Nephron progenitor cell (in vitro differentiated cells): Measurements from ENCODE around the gene F2.

Source experiments
- DNase-seq: peaks from one replicate; pipeline ENCODE4 v3.0.0; 2021
- H3K27ac Mint-ChIP-seq: 2 replicates; pipeline ENCODE4 v1.8.0; 2021; ENCODE audit warnings: mild to moderate bottlenecking, moderate library complexity, mixed read lengths
- H3K27me3 Mint-ChIP-seq: 2 replicates; pipeline ENCODE4 v1.8.0; 2021; ENCODE audit warnings: mild to moderate bottlenecking, low read depth, mixed read lengths; ENCODE audit not compliant: poor library complexity
- H3K36me3 Mint-ChIP-seq: 2 replicates; pipeline ENCODE4 v1.8.0; 2021; ENCODE audit warnings: low read depth, mixed read lengths
- H3K4me1 Mint-ChIP-seq: 2 replicates; pipeline ENCODE4 v1.8.0; 2021; ENCODE audit warnings: mixed read lengths
- H3K4me3 Mint-ChIP-seq: 2 replicates; pipeline ENCODE4 v1.8.0; 2021; ENCODE audit warnings: mild to moderate bottlenecking, moderate library complexity, mixed read lengths
- H3K9me3 Mint-ChIP-seq: 2 replicates; pipeline ENCODE4 v1.8.0; 2021; ENCODE audit warnings: mild to moderate bottlenecking, moderate library complexity, mixed read lengths
- CTCF ChIP-seq: fragments of 200-600 bp; sonication (generic); IDR thresholded peaks from 2 replicates; pipeline ENCODE4 v1.5.0; 2021; ENCODE audit warnings: antibody characterized with exemption

Gene F2

GRCh38 chr11:46729110-46730027, 10.4 kb downstream of the F2 start:
- no peaks in the 10 kb centered on the region for H3K27me3 Mint-ChIP-seq
- H3K27ac Mint-ChIP-seq = no peak overlapping the region
- no peaks in the 10 kb centered on the region for H3K9me3 Mint-ChIP-seq
- peaks cover 10% of the 10 kb centered on the region for H3K4me1 Mint-ChIP-seq
- no peak overlapping the region for H3K4me3 Mint-ChIP-seq
- TF ChIP-seq CTCF = no peak
- no peak for DNase-seq
- no peaks in the 10 kb centered on the region for H3K36me3 Mint-ChIP-seq

- no peak for DNase-seq
- Mint-ChIP-seq H3K27ac (no peak overlapping the region), H3K4me3 (no peak overlapping the region), H3K36me3 (no peaks in the 10 kb centered on the region), H3K4me1 (no peaks in the 10 kb centered on the region), H3K9me3 (no peaks in the 10 kb centered on the region), H3K27me3 (no peaks in the 10 kb centered on the region)
- TF ChIP-seq CTCF = no peak
These were observed 12.5 kb downstream of the F2 start for GRCh38 chr11:46731545-46731944.

- Mint-ChIP-seq H3K4me1 (no peaks in the 10 kb centered on the region), H3K36me3 (no peaks in the 10 kb centered on the region), H3K27ac (no peak overlapping the region)
These were observed 14.2 kb downstream of the F2 start for GRCh38 chr11:46733234-46733633.

GRCh38 chr11:46736146-46736545, 17.1 kb downstream of the F2 start:
- TF ChIP-seq CTCF = no peak
- H3K4me3 Mint-ChIP-seq = no peak overlapping the region
- no peaks in the 10 kb centered on the region for H3K9me3 Mint-ChIP-seq
- no peak overlapping the region for H3K27ac Mint-ChIP-seq
- peaks cover 15% of the 10 kb centered on the region for H3K36me3 Mint-ChIP-seq
- peaks cover 3% of the 10 kb centered on the region for H3K27me3 Mint-ChIP-seq
- no peaks in the 10 kb centered on the region for H3K4me1 Mint-ChIP-seq
- no peak for DNase-seq

More at GRCh38 chr11:46733234-46733633, 14.2 kb downstream of the F2 start:
- Mint-ChIP-seq H3K4me3 (no peak overlapping the region), H3K9me3 (no peaks in the 10 kb centered on the region), H3K27me3 (no peaks in the 10 kb centered on the region)
- DNase-seq = no peak
- no peak for TF ChIP-seq CTCF

GRCh38 chr11:46736615-46737014, 17.6 kb downstream of the F2 start:
- no peak for DNase-seq
- Mint-ChIP-seq H3K36me3 (peaks cover 20% of the 10 kb centered on the region), H3K4me1 (no peaks in the 10 kb centered on the region), H3K27ac (no peak overlapping the region), H3K9me3 (no peaks in the 10 kb centered on the region), H3K4me3 (no peak overlapping the region), H3K27me3 (peaks cover 3% of the 10 kb centered on the region)
- TF ChIP-seq CTCF = no peak

- no peak overlapping the region for H3K4me3 Mint-ChIP-seq
- no peak for DNase-seq
- no peak overlapping the region for H3K27ac Mint-ChIP-seq
- H3K9me3 Mint-ChIP-seq = no peaks in the 10 kb centered on the region
- peaks cover 3% of the 10 kb centered on the region for H3K27me3 Mint-ChIP-seq
- no peak for TF ChIP-seq CTCF
- no peaks in the 10 kb centered on the region for H3K4me1 Mint-ChIP-seq
- peaks cover 31% of the 10 kb centered on the region for H3K36me3 Mint-ChIP-seq
These were observed 18.7 kb downstream of the F2 start for GRCh38 chr11:46737699-46738098.
